Transverse colon (tissue), 4 donors: ENCODE results near the gene GBX2. TPM values are rescaled to one million over a fixed set of nuclear protein-coding genes. Genes with fewer than 3 reads are reported as not detected.

ENCODE experiments used
- DNase-seq: peaks from one replicate; pipeline ENCODE4 v3.0.0-alpha.2; 2019
- H3K27ac ChIP-seq, 4 donors: fragments of 200-600 bp; sonication (generic); 2 replicates each; pipeline ENCODE4 v1.5.1; 2016 to 2018; ENCODE audit warnings: inconsistent platforms in 4 of 4
- H3K27me3 ChIP-seq: fragments of 200-600 bp; sonication (generic); 2 replicates; pipeline ENCODE4 v1.5.1; 2017; ENCODE audit warnings: inconsistent platforms
- H3K36me3 ChIP-seq, 4 donors: fragments of 200-600 bp; sonication (generic); 2 replicates each; pipeline ENCODE4 v1.5.1; 2017 to 2019; ENCODE audit warnings: inconsistent platforms in 4 of 4
- H3K4me1 ChIP-seq, 4 donors: fragments of 200-600 bp; sonication (generic); 2 replicates each; pipeline ENCODE4 v1.5.1; 2017 to 2020; ENCODE audit warnings: inconsistent platforms in 4 of 4
- H3K4me3 ChIP-seq, 4 donors: fragments of 200-600 bp; sonication (generic); 1 replicate in 1 of 4; 2 replicates in 3 of 4; pipeline versions ENCODE4 v1.5.1 to v1.6.1; 2017 to 2019; ENCODE audit warnings: inconsistent platforms in 4 of 4
- H3K9me3 ChIP-seq, 2 donors: fragments of 200-600 bp; sonication (generic); 2 replicates each; pipeline ENCODE4 v1.5.1; 2017 to 2019; ENCODE audit warnings: inconsistent platforms in 2 of 2
- CTCF ChIP-seq, 5 experiments: fragments of 200-600 bp in 3 of 5; fragments of 450-650 bp in 2 of 5; sonication (generic) in 3 of 5; IDR thresholded peaks; 1 replicate in 2 of 5; 2 replicates in 3 of 5; pipeline ENCODE4 v1.5.1; 2016 to 2017; ENCODE audit warnings: antibody characterized with exemption in 5 of 5, inconsistent platforms in 3 of 5, mild to moderate bottlenecking in 2 of 5, moderate library complexity in 1 of 5
- EP300 ChIP-seq: sonication (generic); formaldehyde crosslinking; IDR thresholded peaks from one replicate; pipeline ENCODE4 v1.6.1; 2017; ENCODE audit warnings: antibody characterized with exemption, low read depth
- POLR2A ChIP-seq: fragments of 450-650 bp; IDR thresholded peaks from one replicate; pipeline ENCODE4 v1.6.1; 2016; ENCODE audit warnings: antibody characterized with exemption, mild to moderate bottlenecking, moderate library complexity
- POLR2AphosphoS5 ChIP-seq, 3 donors: sonication (generic); formaldehyde crosslinking; IDR thresholded peaks; one replicate each; pipeline ENCODE4 v1.6.1; 2016; ENCODE audit warnings: antibody characterized with exemption in 3 of 3
- whole genome bisulfite sequencing, 2 donors: methylation state at CpG; one replicate each; pipeline ENCODE4 v1.1.5; 2018; ENCODE audit warnings: low coverage in 1 of 2; 5-methylcytosine and 5-hydroxymethylcytosine counted together
- in situ Hi-C, 4 donors: fragments of 200-750 bp; cut with MboI; loops; one replicate each; pipeline versions ENCODE4 v1.15.0 to v1.15.1; 2017; ENCODE audit warnings: low sequenced_read_pairs in 3 of 4, low pct_ligation_motif_present in 1 of 4, low pct_unique_long_range_greater_than_20kb in 1 of 4
- intact Hi-C: fragments of 100-400 bp; cut with DNase I; formaldehyde crosslinking; loops from one replicate; pipeline ENCODE4 v1.15.1; 2023; ENCODE audit warnings: low total_unique reads
- total RNA-seq, 4 donors: library from RNA; depleted of rRNA; stranded (reverse); fragments of >200 nt; gene quantifications; one replicate each; pipeline ENCODE4 v1.1.0, GENCODE V29; 2016

The GBX2 gene
- total RNA-seq, 4 donors from 2014 or later, result not detected

- in situ Hi-C loops, result no loop called here
- Histone ChIP-seq H3K4me3 (no peak overlapping the region), H3K27ac (no peak overlapping the region), H3K4me1 (no peaks in the 10 kb centered on the region), H3K27me3 (no peaks in the 10 kb centered on the region), H3K9me3 (no peaks in the 10 kb centered on the region), H3K36me3 (no peaks in the 10 kb centered on the region)
- no peak for TF ChIP-seq EP300
- no peak for TF ChIP-seq POLR2AphosphoS5 (IDR thresholded peaks at IDR 0.05)
- TF ChIP-seq CTCF (IDR thresholded peaks at IDR 0.05), result no peak
- no peak for TF ChIP-seq POLR2A
- DNase-seq, result no peak
- WGBS, 2 donors, result 79% methylated on average over 12 of the region's 12 CpGs; no CpG with 5 or more reads in 1 of the 2 donors
- intact Hi-C loops, result no loop called here
Observed at GRCh38 chr2:236195726-236196125, 27.5 kb upstream of the GBX2 start.

- TF ChIP-seq POLR2A (no peak), EP300 (no peak), POLR2AphosphoS5 (IDR thresholded peaks at IDR 0.05) (no peak)
- DNase-seq, result no peak
- intact Hi-C loops (no loop called here), in situ Hi-C loops (no loop called here)
- H3K27ac ChIP-seq, result no peak overlapping the region
- H3K4me1 ChIP-seq, result no peaks in the 10 kb centered on the region
- 83 to 85% methylated on average over 4 to 12 of the region's 12 CpGs for WGBS, 2 donors
- no peak overlapping the region for H3K4me3 ChIP-seq
- H3K36me3 ChIP-seq, result no peaks in the 10 kb centered on the region
- no peaks in the 10 kb centered on the region for H3K9me3 ChIP-seq
- H3K27me3 ChIP-seq, result no peaks in the 10 kb centered on the region
Observed at GRCh38 chr2:236194786-236195185, 26.6 kb upstream of the GBX2 start.

- 70 to 82% methylated on average over 5 to 10 of the region's 10 CpGs for WGBS, 2 donors
- intact Hi-C loops, result no loop called here
- peaks cover 5% of the 10 kb centered on the region for H3K27me3 ChIP-seq
- H3K4me1 ChIP-seq, result no peaks in the 10 kb centered on the region
- DNase-seq, result no peak
- H3K36me3 ChIP-seq, result no peaks in the 10 kb centered on the region
- no peak overlapping the region for H3K4me3 ChIP-seq
- no peaks in the 10 kb centered on the region for H3K9me3 ChIP-seq
- no peak overlapping the region for H3K27ac ChIP-seq
- in situ Hi-C loops, result no loop called here
- TF ChIP-seq CTCF (IDR thresholded peaks at IDR 0.05) (no peak), POLR2AphosphoS5 (IDR thresholded peaks at IDR 0.05) (no peak), POLR2A (no peak), EP300 (no peak)
Observed at GRCh38 chr2:236193026-236193425, 24.8 kb upstream of the GBX2 start.

- Histone ChIP-seq H3K4me3 (no peak overlapping the region), H3K27ac (no peak overlapping the region), H3K27me3 (peaks cover 5% of the 10 kb centered on the region), H3K36me3 (no peaks in the 10 kb centered on the region), H3K9me3 (no peaks in the 10 kb centered on the region), H3K4me1 (no peaks in the 10 kb centered on the region)
- intact Hi-C loops (no loop called here), in situ Hi-C loops (no loop called here)
- no peak for DNase-seq
- TF ChIP-seq EP300 (no peak), POLR2AphosphoS5 (IDR thresholded peaks at IDR 0.05) (no peak), POLR2A (no peak), CTCF (IDR thresholded peaks at IDR 0.05) (no peak)
- WGBS, 2 donors, result 80 to 84% methylated on average over 1 to 2 of the region's 2 CpGs
Observed at GRCh38 chr2:236190674-236191073, 22.5 kb upstream of the GBX2 start.

- intact Hi-C loops (loop anchor here (5.0 kb wide), 1 partner anchor 417 kb away; no protein-coding TSS in a partner anchor), in situ Hi-C loops (loop anchor here in 3 of 4 donors (10.0 kb wide), 2 partner anchors 400 to 410 kb away; no protein-coding TSS in a partner anchor)
- DNase-seq, result no peak
- H3K27ac ChIP-seq, result no peak overlapping the region
- no peaks in the 10 kb centered on the region for H3K36me3 ChIP-seq
- no peak for TF ChIP-seq POLR2A
- no peak for TF ChIP-seq CTCF (IDR thresholded peaks at IDR 0.05)
- no peak for TF ChIP-seq EP300
- TF ChIP-seq POLR2AphosphoS5 (IDR thresholded peaks at IDR 0.05), result no peak
- 87 to 100% methylated on average over 1 to 4 of the region's 4 CpGs for WGBS, 2 donors
- peaks cover 0 to under 1% (median under 1%) of the 10 kb centered on the region in 4 donors for H3K4me1 ChIP-seq
- H3K4me3 ChIP-seq, result no peak overlapping the region
- peaks cover 58% of the 10 kb centered on the region for H3K27me3 ChIP-seq
- H3K9me3 ChIP-seq, result no peaks in the 10 kb centered on the region
Observed at GRCh38 chr2:236184701-236185100, 16.5 kb upstream of the GBX2 start.
